Fibroblast of skin of left biceps (primary cell): ENCODE measurements around the gene NCKAP1.
"Not testable (repeated sequence)": the region's sequence is repeated elsewhere in the genome, so short reads cannot be mapped to it uniquely, and the experiment has no call there.

Experiments used
- DNase-seq, 2 experiments: peaks; one replicate each; pipeline ENCODE4 v3.0.0-alpha.2; 2013; ENCODE audit warnings: low read depth in 2 of 2

Gene NCKAP1

GRCh38 chr2:183009249-183009899 lies 28.9 kb downstream of the NCKAP1 start:
- no peak for DNase-seq

GRCh38 chr2:183001948-183002347 lies 36.3 kb downstream of the NCKAP1 start:
- DNase-seq = no peak

- no peak for DNase-seq
These were observed 37.4 kb downstream of the NCKAP1 start for GRCh38 chr2:183000846-183001245.

- DNase-seq = no peak
These were observed 38.8 kb downstream of the NCKAP1 start for GRCh38 chr2:182999348-183000028.

GRCh38 chr2:182994228-182994912 lies 43.9 kb downstream of the NCKAP1 start:
- DNase-seq = no peak

- DNase-seq = no peak
These were observed 55.3 kb downstream of the NCKAP1 start for GRCh38 chr2:182982941-182983340.

- DNase-seq = not testable (repeated sequence)
These were observed 56.8 kb downstream of the NCKAP1 start for GRCh38 chr2:182981475-182981874.

GRCh38 chr2:182980652-182981051 lies 57.6 kb downstream of the NCKAP1 start:
- no peak for DNase-seq

- peak; percentile 1 to 4 for DNase-seq
These were observed 58.1 kb downstream of the NCKAP1 start for GRCh38 chr2:182980115-182980514.

- no peak for DNase-seq
These were observed 60.8 kb downstream of the NCKAP1 start for GRCh38 chr2:182977463-182977862.

GRCh38 chr2:182973441-182974352 lies 64.6 kb downstream of the NCKAP1 start:
- DNase-seq = no peak

GRCh38 chr2:182972548-182972942 lies 65.7 kb downstream of the NCKAP1 start:
- no peak for DNase-seq

GRCh38 chr2:182971820-182972547 lies 66.3 kb downstream of the NCKAP1 start:
- no peak for DNase-seq

- no peak for DNase-seq
These were observed 67.8 kb downstream of the NCKAP1 start for GRCh38 chr2:182970486-182970885.

- DNase-seq = no peak
These were observed 69.8 kb downstream of the NCKAP1 start for GRCh38 chr2:182968493-182968892.

- not testable (repeated sequence) for DNase-seq
These were observed 71.9 kb downstream of the NCKAP1 start for GRCh38 chr2:182966356-182966755.

GRCh38 chr2:182962641-182963040 lies 75.6 kb downstream of the NCKAP1 start:
- no peak for DNase-seq

- DNase-seq = not testable (repeated sequence)
These were observed 77.4 kb downstream of the NCKAP1 start for GRCh38 chr2:182960869-182961268.

- no peak for DNase-seq
These were observed 83.5 kb downstream of the NCKAP1 start for GRCh38 chr2:182954789-182955188.

- DNase-seq = peak; percentile 2 to 8
These were observed 85.4 kb downstream of the NCKAP1 start for GRCh38 chr2:182952741-182953450.
